ENCODE measurements around the gene C17orf50. TPM values are rescaled to one million over a fixed set of nuclear protein-coding genes. Genes with fewer than 3 reads are reported as not detected.
A peak's percentile ranks its signal among the peaks of the same experiment; 100 is the strongest.

C17orf50 gene
- total RNA-seq, 1 donor from 2014 or later, result not detected

- Histone ChIP-seq H3K4me3 (peak overlapping the region; percentile 94), H3K27me3 (ENCODE audit: low read depth) (no peaks in the 10 kb centered on the region), H3K36me3 (no peaks in the 10 kb centered on the region), H3K27ac (peak overlapping the region; percentile 90), H3K9me3 (no peaks in the 10 kb centered on the region), H3K4me1 (peaks cover 56% of the 10 kb centered on the region)
- DNase-seq (no peak), ATAC-seq (peak in 1 of 2 donors; percentile 46)
- TF ChIP-seq CTCF (IDR thresholded peaks at IDR 0.05), result no peak
- intact Hi-C loops (cut with DNase I), result no loop called here
Measured at GRCh38 chr17:35809855-35810461, 49.3 kb downstream of the C17orf50 start.

- TF ChIP-seq CTCF (IDR thresholded peaks at IDR 0.05), result no peak
- H3K27ac ChIP-seq, result no peak overlapping the region
- ATAC-seq, result no peak
- no peak overlapping the region for H3K4me3 ChIP-seq
- no peaks in the 10 kb centered on the region for H3K27me3 ChIP-seq (ENCODE audit: low read depth)
- no peaks in the 10 kb centered on the region for H3K9me3 ChIP-seq
- H3K4me1 ChIP-seq, result peaks cover 65% of the 10 kb centered on the region
- intact Hi-C loops (cut with DNase I), result no loop called here
- no peak for DNase-seq
- peaks cover 5% of the 10 kb centered on the region for H3K36me3 ChIP-seq
Measured at GRCh38 chr17:35811759-35812158, 51.1 kb downstream of the C17orf50 start.

GRCh38 chr17:35812456-35812855, 51.8 kb downstream of the C17orf50 start:
- TF ChIP-seq CTCF (IDR thresholded peaks at IDR 0.05), result no peak
- intact Hi-C loops (cut with DNase I), result no loop called here
- Histone ChIP-seq H3K27me3 (ENCODE audit: low read depth) (no peaks in the 10 kb centered on the region), H3K27ac (no peak overlapping the region), H3K9me3 (no peaks in the 10 kb centered on the region), H3K36me3 (peaks cover 6% of the 10 kb centered on the region), H3K4me1 (peaks cover 65% of the 10 kb centered on the region), H3K4me3 (no peak overlapping the region)
- DNase-seq (no peak), ATAC-seq (no peak)

Other genes with a start within 250 kb of the C17orf50 start
- gene SLFN12L, start 223.2 kb upstream of the C17orf50 start, total RNA-seq, result 4.0 TPM
- gene SLFN14, start 200.1 kb upstream of the C17orf50 start, total RNA-seq, result 0.59 TPM
- gene PEX12, start 182.3 kb upstream of the C17orf50 start, total RNA-seq, result 7.0 TPM
- gene AP2B1, start 173.6 kb upstream of the C17orf50 start, total RNA-seq, result 145 TPM
- 1.9 TPM for gene RASL10B, start 29.2 kb upstream of the C17orf50 start, total RNA-seq
- gene GAS2L2, start 7.6 kb upstream of the C17orf50 start, total RNA-seq, result 3.1 TPM
- 40.9 TPM for gene MMP28, start 34.8 kb downstream of the C17orf50 start, total RNA-seq
- 143 TPM for gene TAF15, start 48.6 kb downstream of the C17orf50 start, total RNA-seq
- gene HEATR9, start 108.0 kb downstream of the C17orf50 start, total RNA-seq, result 0.21 TPM
- 18.2 TPM for gene CCL5, start 119.5 kb downstream of the C17orf50 start, total RNA-seq
- not detected for gene RDM1, start 169.9 kb downstream of the C17orf50 start, total RNA-seq
- gene LYZL6, start 182.8 kb downstream of the C17orf50 start, total RNA-seq, result not detected
- 0.50 TPM for gene CCL16, start 220.6 kb downstream of the C17orf50 start, total RNA-seq
- 20.7 TPM for gene CCL14, start 225.8 kb downstream of the C17orf50 start, total RNA-seq
- gene CCL15, start 240.7 kb downstream of the C17orf50 start, total RNA-seq, result 0.50 TPM

Data from lower lobe of right lung (tissue), 2 donors.